ENCODE results near the gene WASL. TPM values are rescaled to one million over a fixed set of nuclear protein-coding genes. Genes with fewer than 3 reads are reported as not detected.

WASL gene
- polyA plus RNA-seq, 1 donor (not counting 4 experiments of a cell fraction or from before 2014, with no cell fraction given): 17.5 TPM

DNA sequence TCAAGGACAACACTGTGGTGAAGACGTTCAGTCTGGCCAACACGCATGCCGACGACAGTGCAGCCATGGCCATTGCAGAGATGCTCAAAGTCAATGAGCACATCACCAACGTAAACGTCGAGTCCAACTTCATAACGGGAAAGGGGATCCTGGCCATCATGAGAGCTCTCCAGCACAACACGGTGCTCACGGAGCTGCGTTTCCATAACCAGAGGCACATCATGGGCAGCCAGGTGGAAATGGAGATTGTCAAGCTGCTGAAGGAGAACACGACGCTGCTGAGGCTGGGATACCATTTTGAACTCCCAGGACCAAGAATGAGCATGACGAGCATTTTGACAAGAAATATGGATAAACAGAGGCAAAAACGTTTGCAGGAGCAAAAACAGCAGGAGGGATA, 86.5 kb downstream of the WASL start:
- Histone ChIP-seq H3K27me3 (ENCODE audit: control insufficient read depth, extremely low read depth, insufficient read depth, low read length) (no peaks in the 10 kb centered on the region), H2AFZ (ENCODE audit: control insufficient read depth, low read length) (no peak overlapping the region), H3K79me2 (ENCODE audit: control insufficient read depth, insufficient read depth, low read length) (no peaks in the 10 kb centered on the region), H3K36me3 (ENCODE audit: control insufficient read depth in 2 of 2, extremely low read depth in 1 of 2, insufficient read depth in 2 of 2, low read length in 2 of 2) (no peaks in the 10 kb centered on the region), H4K20me1 (ENCODE audit: control insufficient read depth, extremely low read depth, insufficient read depth, low read length) (no peaks in the 10 kb centered on the region), H3K4me1 (ENCODE audit: control insufficient read depth, extremely low read depth, insufficient read depth, low read length) (no peaks in the 10 kb centered on the region), H3K4me3 (ENCODE audit: control insufficient read depth in 2 of 3, extremely low read depth in 1 of 3, insufficient read depth in 2 of 3, low read depth in 1 of 3, low read length in 3 of 3) (no peak overlapping the region), H3K4me2 (ENCODE audit: control insufficient read depth, extremely low read depth, insufficient read depth, low read depth, low read length) (no peak overlapping the region), H3K9me3 (ENCODE audit: control insufficient read depth, low read depth, low read length) (no peaks in the 10 kb centered on the region), H3K27ac (ENCODE audit: control insufficient read depth, insufficient read depth, low read length) (no peak overlapping the region), H3K9ac (ENCODE audit: control insufficient read depth, extremely low read depth, insufficient read depth, low read length) (no peak overlapping the region), H3K9me1 (ENCODE audit: control insufficient read depth, extremely low read depth, insufficient read depth, low read length) (no peaks in the 10 kb centered on the region)
- dilution Hi-C loops (cut with MboI; ENCODE audit: extremely low pct_ligation_motif_present, low sequenced_read_pairs): no loop called here
- DNase-seq (ENCODE audit: low read depth, low spot score) (no peak), FAIRE-seq (no peak)
- TF ChIP-seq, protein P1, sequence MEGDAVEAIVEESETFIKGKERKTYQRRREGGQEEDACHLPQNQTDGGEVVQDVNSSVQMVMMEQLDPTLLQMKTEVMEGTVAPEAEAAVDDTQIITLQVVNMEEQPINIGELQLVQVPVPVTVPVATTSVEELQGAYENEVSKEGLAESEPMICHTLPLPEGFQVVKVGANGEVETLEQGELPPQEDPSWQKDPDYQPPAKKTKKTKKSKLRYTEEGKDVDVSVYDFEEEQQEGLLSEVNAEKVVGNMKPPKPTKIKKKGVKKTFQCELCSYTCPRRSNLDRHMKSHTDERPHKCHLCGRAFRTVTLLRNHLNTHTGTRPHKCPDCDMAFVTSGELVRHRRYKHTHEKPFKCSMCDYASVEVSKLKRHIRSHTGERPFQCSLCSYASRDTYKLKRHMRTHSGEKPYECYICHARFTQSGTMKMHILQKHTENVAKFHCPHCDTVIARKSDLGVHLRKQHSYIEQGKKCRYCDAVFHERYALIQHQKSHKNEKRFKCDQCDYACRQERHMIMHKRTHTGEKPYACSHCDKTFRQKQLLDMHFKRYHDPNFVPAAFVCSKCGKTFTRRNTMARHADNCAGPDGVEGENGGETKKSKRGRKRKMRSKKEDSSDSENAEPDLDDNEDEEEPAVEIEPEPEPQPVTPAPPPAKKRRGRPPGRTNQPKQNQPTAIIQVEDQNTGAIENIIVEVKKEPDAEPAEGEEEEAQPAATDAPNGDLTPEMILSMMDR (optimal IDR thresholded peaks at IDR 0.05 in 1 of 3, IDR thresholded peaks at IDR 0.05 in 1 of 3, conservative IDR thresholded peaks at IDR 0.05 in 1 of 3; ENCODE audit: extremely low read depth in 1 of 3, insufficient read depth in 2 of 3, low read length in 3 of 3): no peak
- no peak for TF ChIP-seq EZH2 (IDR thresholded peaks at IDR 0.05; ENCODE audit: low read length)

GRCh38 chr7:123661765-123662164, 87.0 kb downstream of the WASL start:
- H3K9me3 ChIP-seq (ENCODE audit: control insufficient read depth, low read depth, low read length): no peaks in the 10 kb centered on the region
- no peak overlapping the region for H2AFZ ChIP-seq (ENCODE audit: control insufficient read depth, low read length)
- H3K4me1 ChIP-seq (ENCODE audit: control insufficient read depth, extremely low read depth, insufficient read depth, low read length): no peaks in the 10 kb centered on the region
- TF ChIP-seq, protein P1 (optimal IDR thresholded peaks at IDR 0.05 in 1 of 3, IDR thresholded peaks at IDR 0.05 in 1 of 3, conservative IDR thresholded peaks at IDR 0.05 in 1 of 3; ENCODE audit: extremely low read depth in 1 of 3, insufficient read depth in 2 of 3, low read length in 3 of 3): no peak
- TF ChIP-seq EZH2 (IDR thresholded peaks at IDR 0.05; ENCODE audit: low read length): no peak
- FAIRE-seq (no peak), DNase-seq (ENCODE audit: low read depth, low spot score) (no peak)
- no peak overlapping the region for H3K27ac ChIP-seq (ENCODE audit: control insufficient read depth, insufficient read depth, low read length)
- no peaks in the 10 kb centered on the region for H3K36me3 ChIP-seq (ENCODE audit: control insufficient read depth in 2 of 2, extremely low read depth in 1 of 2, insufficient read depth in 2 of 2, low read length in 2 of 2)
- dilution Hi-C loops (cut with MboI; ENCODE audit: extremely low pct_ligation_motif_present, low sequenced_read_pairs): no loop called here
- H3K9me1 ChIP-seq (ENCODE audit: control insufficient read depth, extremely low read depth, insufficient read depth, low read length): no peaks in the 10 kb centered on the region
- H3K9ac ChIP-seq (ENCODE audit: control insufficient read depth, extremely low read depth, insufficient read depth, low read length): no peak overlapping the region
- H3K4me2 ChIP-seq (ENCODE audit: control insufficient read depth, extremely low read depth, insufficient read depth, low read depth, low read length): no peak overlapping the region
- H3K79me2 ChIP-seq (ENCODE audit: control insufficient read depth, insufficient read depth, low read length): no peaks in the 10 kb centered on the region
- H4K20me1 ChIP-seq (ENCODE audit: control insufficient read depth, extremely low read depth, insufficient read depth, low read length): no peaks in the 10 kb centered on the region
- H3K4me3 ChIP-seq (ENCODE audit: control insufficient read depth in 2 of 3, extremely low read depth in 1 of 3, insufficient read depth in 2 of 3, low read depth in 1 of 3, low read length in 3 of 3): no peak overlapping the region
- no peaks in the 10 kb centered on the region for H3K27me3 ChIP-seq (ENCODE audit: control insufficient read depth, extremely low read depth, insufficient read depth, low read length)
